IPS-15b (cell line): ENCODE data around the gene U2AF2.

Experiments used
- H3K27me3 ChIP-seq: one replicate; pipeline ENCODE4 v1.6.1; 2013; ENCODE audit warnings: low read length; ENCODE audit not compliant: control insufficient read depth, insufficient read depth
- H3K36me3 ChIP-seq: one replicate; pipeline ENCODE4 v1.6.1; 2013; ENCODE audit warnings: low read length; ENCODE audit not compliant: control insufficient read depth, insufficient read depth
- H3K4me1 ChIP-seq: one replicate; pipeline ENCODE4 v1.6.1; 2013; ENCODE audit warnings: mild to moderate bottlenecking, low read length; ENCODE audit not compliant: control insufficient read depth, insufficient read depth
- H3K4me3 ChIP-seq: one replicate; pipeline ENCODE4 v1.5.1; 2013; ENCODE audit warnings: low read depth, low read length
- H3K9ac ChIP-seq: one replicate; pipeline ENCODE4 v1.6.1; 2013; ENCODE audit warnings: low read depth, mild to moderate bottlenecking, low read length
- H3K9me3 ChIP-seq: one replicate; pipeline ENCODE4 v1.6.1; 2013; ENCODE audit warnings: mild to moderate bottlenecking, low read length; ENCODE audit not compliant: control insufficient read depth, insufficient read depth

The U2AF2 gene

DNA sequence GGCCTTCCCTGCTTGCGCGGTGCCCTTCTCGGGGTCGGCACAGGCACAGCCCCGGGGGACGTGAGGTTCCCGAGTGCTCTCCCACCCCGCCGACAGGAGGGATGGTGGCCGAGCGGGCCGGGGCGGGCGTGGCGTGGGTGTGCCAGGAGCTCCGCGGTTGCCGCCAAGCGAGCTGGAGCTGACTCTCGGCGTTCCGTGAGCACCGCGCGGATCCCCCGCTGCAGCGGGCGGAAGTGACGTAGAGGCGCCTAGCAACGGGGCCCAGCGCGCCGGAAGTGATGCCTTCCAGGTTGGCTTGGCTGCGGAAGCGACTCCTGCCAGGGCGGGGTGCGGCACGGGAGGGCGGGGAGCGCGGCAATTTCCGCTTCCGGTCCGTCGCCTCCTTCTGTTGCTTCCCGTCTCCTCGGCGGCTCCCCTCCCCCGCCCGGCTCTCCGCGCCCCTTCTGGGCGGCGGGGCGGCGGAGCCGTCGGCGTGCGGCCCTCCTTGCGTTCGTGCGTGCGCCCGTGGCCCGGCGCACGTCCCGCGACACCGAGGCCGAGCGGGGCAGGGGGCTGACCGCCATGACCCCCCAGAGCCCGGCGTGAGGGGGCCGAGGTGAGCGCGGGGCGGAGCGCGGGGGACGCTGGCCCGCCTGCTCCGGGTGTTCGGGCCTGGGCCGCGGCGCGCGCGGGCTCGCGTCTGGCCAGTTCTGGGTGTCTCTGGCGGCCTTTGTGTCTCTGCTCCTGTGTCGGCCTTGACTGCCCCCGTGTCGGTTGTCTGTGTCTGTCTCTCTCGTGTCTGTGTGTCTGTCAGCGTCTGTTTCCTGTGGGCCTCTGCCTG is 20.2 kb downstream of the U2AF2 start, which contains the start of gene EPN1:
TSS of gene EPN1 (plus strand) at position 386 of the 820 bp plus-strand sequence. CDS start 3,402 bp downstream, outside the sequence.
- peaks cover 2% of the 10 kb centered on the region for H3K4me1 ChIP-seq
- peak within 1 kb of the TSS; percentile 80 for H3K9ac ChIP-seq
- H3K27me3 ChIP-seq = no peaks in the 10 kb centered on the region
- H3K36me3 ChIP-seq = peaks cover 25% of the 10 kb centered on the region
- peak within 1 kb of the TSS; percentile 90 for H3K4me3 ChIP-seq
- H3K9me3 ChIP-seq = no peaks in the 10 kb centered on the region

DNA sequence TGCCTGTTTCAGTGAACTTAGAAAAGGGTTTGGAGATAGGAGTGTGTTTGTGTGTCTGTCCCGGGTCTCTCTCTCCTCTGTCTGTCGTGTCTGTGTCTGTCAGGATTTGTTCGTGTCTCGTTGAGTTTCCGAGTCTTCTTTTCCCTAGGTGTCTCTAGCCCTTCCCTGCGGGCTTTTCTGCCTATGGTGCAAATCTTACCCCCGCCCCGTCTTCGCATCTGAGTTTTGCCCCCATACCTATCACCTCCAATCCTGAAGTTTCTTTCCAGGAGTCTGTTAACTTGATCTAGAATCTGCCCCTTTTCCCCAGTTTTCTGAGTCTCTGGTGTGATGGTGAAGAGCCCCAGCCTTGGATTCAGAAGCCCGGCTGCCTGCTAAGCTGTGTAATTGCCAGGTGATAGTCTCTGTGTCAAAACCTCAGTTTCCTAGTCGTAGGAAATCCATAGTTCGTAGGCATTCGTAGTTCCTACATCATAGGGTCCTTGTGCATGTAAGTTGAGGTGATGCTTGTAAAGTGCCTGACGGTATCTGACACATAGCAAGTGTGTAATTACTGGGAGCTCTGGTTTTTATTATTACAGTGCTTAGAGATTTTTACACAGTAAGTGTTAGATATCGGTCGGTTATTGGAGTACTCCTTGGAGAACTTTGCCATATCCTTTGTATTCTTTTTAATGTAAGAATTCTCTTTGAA is 21.0 kb downstream of the U2AF2 start:
- peaks cover 22% of the 10 kb centered on the region for H3K36me3 ChIP-seq
- no peaks in the 10 kb centered on the region for H3K27me3 ChIP-seq
- H3K9me3 ChIP-seq = no peaks in the 10 kb centered on the region
- peak overlapping the region; percentile 90 for H3K4me3 ChIP-seq
- peaks cover 2% of the 10 kb centered on the region for H3K4me1 ChIP-seq
- H3K9ac ChIP-seq = peak overlapping the region; percentile 80

GRCh38 chr19:55676383-55676782 is 21.5 kb downstream of the U2AF2 start:
- Histone ChIP-seq H3K9me3 (no peaks in the 10 kb centered on the region), H3K9ac (no peak overlapping the region), H3K4me1 (peaks cover 2% of the 10 kb centered on the region), H3K4me3 (peak overlapping the region; percentile 90), H3K36me3 (peaks cover 26% of the 10 kb centered on the region), H3K27me3 (no peaks in the 10 kb centered on the region)

DNA sequence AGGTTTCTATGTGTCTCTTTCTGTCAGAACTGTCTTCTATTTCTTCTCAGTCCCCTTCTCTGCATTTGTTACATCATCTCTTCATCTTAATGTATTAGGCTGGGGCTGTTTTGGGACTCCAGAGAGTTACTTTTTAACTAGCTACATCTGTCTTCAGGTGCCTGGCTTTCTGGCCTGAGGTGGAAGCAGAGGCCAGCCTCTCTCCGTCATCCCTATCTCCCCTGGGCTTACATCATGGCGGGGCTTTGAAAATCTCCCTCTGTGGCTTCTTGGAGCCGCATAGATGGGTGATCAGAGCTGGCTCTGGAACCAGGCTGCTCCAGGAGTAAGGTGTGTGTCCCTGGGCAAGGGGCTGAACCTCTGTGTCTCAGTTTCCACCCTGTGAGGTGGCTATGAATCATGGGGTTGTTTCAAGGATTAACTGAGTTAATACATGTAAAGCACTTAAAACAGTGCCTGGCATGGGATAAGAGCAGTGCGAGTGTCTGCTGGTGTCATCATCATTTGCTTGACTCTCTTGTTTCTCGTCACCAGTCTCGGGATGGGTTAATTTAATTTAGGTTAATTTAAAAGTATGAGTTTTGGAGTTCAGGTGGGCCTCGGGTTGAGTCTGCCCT is 22.2 kb downstream of the U2AF2 start:
- no peak overlapping the region for H3K4me3 ChIP-seq
- H3K4me1 ChIP-seq = peaks cover 2% of the 10 kb centered on the region
- H3K9me3 ChIP-seq = no peaks in the 10 kb centered on the region
- H3K36me3 ChIP-seq = peaks cover 26% of the 10 kb centered on the region
- peak overlapping the region; percentile 50 for H3K9ac ChIP-seq
- H3K27me3 ChIP-seq = no peaks in the 10 kb centered on the region

- peaks cover 2% of the 10 kb centered on the region for H3K4me1 ChIP-seq
- H3K36me3 ChIP-seq = peaks cover 30% of the 10 kb centered on the region
- no peak overlapping the region for H3K4me3 ChIP-seq
- H3K27me3 ChIP-seq = no peaks in the 10 kb centered on the region
- H3K9me3 ChIP-seq = no peaks in the 10 kb centered on the region
- H3K9ac ChIP-seq = peak overlapping the region; percentile 1
Observed at GRCh38 chr19:55677572-55678028, 22.8 kb downstream of the U2AF2 start.

- Histone ChIP-seq H3K36me3 (peaks cover 30% of the 10 kb centered on the region), H3K4me3 (no peak overlapping the region), H3K9me3 (no peaks in the 10 kb centered on the region), H3K27me3 (no peaks in the 10 kb centered on the region), H3K4me1 (peaks cover 2% of the 10 kb centered on the region), H3K9ac (no peak overlapping the region)
Observed at GRCh38 chr19:55678121-55678671, 23.4 kb downstream of the U2AF2 start.

- H3K36me3 ChIP-seq = peaks cover 30% of the 10 kb centered on the region
- H3K9me3 ChIP-seq = no peaks in the 10 kb centered on the region
- no peaks in the 10 kb centered on the region for H3K4me1 ChIP-seq
- H3K9ac ChIP-seq = no peak overlapping the region
- no peak overlapping the region for H3K4me3 ChIP-seq
- no peaks in the 10 kb centered on the region for H3K27me3 ChIP-seq
Observed at GRCh38 chr19:55679343-55680257, 24.8 kb downstream of the U2AF2 start.

GRCh38 chr19:55680339-55681130 is 25.7 kb downstream of the U2AF2 start:
- no peak overlapping the region for H3K4me3 ChIP-seq
- no peaks in the 10 kb centered on the region for H3K27me3 ChIP-seq
- H3K4me1 ChIP-seq = no peaks in the 10 kb centered on the region
- no peak overlapping the region for H3K9ac ChIP-seq
- H3K36me3 ChIP-seq = peaks cover 36% of the 10 kb centered on the region
- no peaks in the 10 kb centered on the region for H3K9me3 ChIP-seq

DNA sequence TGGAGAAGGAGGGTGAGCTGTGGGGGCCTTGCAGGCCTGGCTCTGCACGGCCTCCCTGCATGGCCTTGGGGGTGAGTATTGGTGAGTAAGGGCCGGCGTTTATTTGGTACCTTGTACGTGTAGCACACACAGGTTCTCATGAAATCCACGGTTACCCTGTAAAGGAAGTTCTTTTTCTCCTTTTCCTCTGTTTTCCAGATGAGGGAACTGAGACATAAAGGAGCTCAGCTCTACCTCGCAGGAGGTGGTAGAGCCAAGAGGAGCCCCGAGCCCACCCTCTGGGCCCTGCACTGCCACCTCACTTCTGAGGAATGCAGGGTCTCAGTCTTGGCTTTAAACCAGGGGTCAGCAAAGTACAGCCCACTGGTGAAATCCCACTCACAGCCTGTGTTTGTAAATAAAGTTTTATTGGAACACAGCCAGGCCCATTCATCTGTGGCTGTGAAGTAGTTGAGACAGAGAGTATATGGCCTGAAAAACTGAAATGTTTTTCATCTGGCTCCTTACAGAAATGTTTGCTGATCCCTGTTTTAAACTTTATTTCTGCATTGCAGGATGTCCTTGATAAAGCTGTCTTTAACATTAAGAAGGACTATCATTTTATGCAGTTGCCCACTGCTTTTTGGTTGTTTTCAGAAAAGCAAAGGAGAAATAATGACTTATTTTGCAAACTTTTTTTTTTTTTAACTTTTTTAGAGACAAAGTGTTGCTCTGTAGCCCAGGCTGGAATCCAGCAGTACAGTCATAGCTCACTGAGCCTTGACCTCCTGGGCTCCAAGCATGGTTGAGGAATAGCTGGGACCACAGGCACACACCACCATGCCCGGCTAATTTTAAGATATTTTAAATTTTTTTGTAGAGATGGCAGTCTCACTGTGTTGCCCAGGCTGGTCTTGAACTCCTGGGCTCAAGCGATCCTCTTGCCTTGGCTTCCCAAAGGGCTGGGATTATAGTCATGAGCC is 26.6 kb downstream of the U2AF2 start:
- peaks cover 45% of the 10 kb centered on the region for H3K36me3 ChIP-seq

More for the DNA sequence above, 26.6 kb downstream of the U2AF2 start:
- Histone ChIP-seq H3K4me3 (no peak overlapping the region), H3K4me1 (no peaks in the 10 kb centered on the region), H3K9me3 (no peaks in the 10 kb centered on the region), H3K9ac (no peak overlapping the region), H3K27me3 (no peaks in the 10 kb centered on the region)
